NCI-H1930 (cell line): Measurements from ENCODE around the gene KLHL30.

Experiments used
- DNase-seq, 2 experiments: peaks; one replicate each; lab custom pipeline; 2025; lab: John Stamatoyannopoulos, UW

The KLHL30 gene

GRCh38 chr2:238149841-238150572 lies 11.5 kb downstream of the KLHL30 start:
- no peak for DNase-seq

- DNase-seq, result no peak
Measured at GRCh38 chr2:238150686-238151085, 12.2 kb downstream of the KLHL30 start.

GRCh38 chr2:238151205-238151604 lies 12.7 kb downstream of the KLHL30 start:
- no peak for DNase-seq

GRCh38 chr2:238151628-238152235 lies 13.3 kb downstream of the KLHL30 start:
- no peak for DNase-seq

GRCh38 chr2:238152771-238153688 lies 14.6 kb downstream of the KLHL30 start:
- no peak for DNase-seq

- no peak for DNase-seq
Measured at GRCh38 chr2:238154570-238154969, 16.1 kb downstream of the KLHL30 start.

GRCh38 chr2:238155051-238155760 lies 16.7 kb downstream of the KLHL30 start:
- no peak for DNase-seq

GRCh38 chr2:238155761-238156694 lies 17.6 kb downstream of the KLHL30 start:
- no peak for DNase-seq

GRCh38 chr2:238157506-238158017 lies 19.1 kb downstream of the KLHL30 start:
- no peak for DNase-seq

GRCh38 chr2:238158018-238158508 lies 19.6 kb downstream of the KLHL30 start:
- no peak for DNase-seq

GRCh38 chr2:238158509-238159070 lies 20.1 kb downstream of the KLHL30 start, which contains the start of gene ERFE:
ERFE (plus strand) TSS chr2:238158970; CDS start chr2:238159008, 38 bp downstream.
- peak; percentile 48 to 57 for DNase-seq

GRCh38 chr2:238159071-238159539 lies 20.6 kb downstream of the KLHL30 start:
- no peak for DNase-seq

- no peak for DNase-seq
Measured at GRCh38 chr2:238159661-238160205, 21.3 kb downstream of the KLHL30 start.

- no peak for DNase-seq
Measured at GRCh38 chr2:238160206-238161129, 22.0 kb downstream of the KLHL30 start.

- DNase-seq, result no peak
Measured at GRCh38 chr2:238161291-238162051, 23.0 kb downstream of the KLHL30 start.

GRCh38 chr2:238162251-238162845 lies 23.9 kb downstream of the KLHL30 start:
- DNase-seq, result no peak

- DNase-seq, result no peak
Measured at GRCh38 chr2:238162846-238163441, 24.5 kb downstream of the KLHL30 start.
